ENCODE results near the gene CBARP.

- TF ChIP-seq, protein P1, sequence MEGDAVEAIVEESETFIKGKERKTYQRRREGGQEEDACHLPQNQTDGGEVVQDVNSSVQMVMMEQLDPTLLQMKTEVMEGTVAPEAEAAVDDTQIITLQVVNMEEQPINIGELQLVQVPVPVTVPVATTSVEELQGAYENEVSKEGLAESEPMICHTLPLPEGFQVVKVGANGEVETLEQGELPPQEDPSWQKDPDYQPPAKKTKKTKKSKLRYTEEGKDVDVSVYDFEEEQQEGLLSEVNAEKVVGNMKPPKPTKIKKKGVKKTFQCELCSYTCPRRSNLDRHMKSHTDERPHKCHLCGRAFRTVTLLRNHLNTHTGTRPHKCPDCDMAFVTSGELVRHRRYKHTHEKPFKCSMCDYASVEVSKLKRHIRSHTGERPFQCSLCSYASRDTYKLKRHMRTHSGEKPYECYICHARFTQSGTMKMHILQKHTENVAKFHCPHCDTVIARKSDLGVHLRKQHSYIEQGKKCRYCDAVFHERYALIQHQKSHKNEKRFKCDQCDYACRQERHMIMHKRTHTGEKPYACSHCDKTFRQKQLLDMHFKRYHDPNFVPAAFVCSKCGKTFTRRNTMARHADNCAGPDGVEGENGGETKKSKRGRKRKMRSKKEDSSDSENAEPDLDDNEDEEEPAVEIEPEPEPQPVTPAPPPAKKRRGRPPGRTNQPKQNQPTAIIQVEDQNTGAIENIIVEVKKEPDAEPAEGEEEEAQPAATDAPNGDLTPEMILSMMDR (IDR thresholded peaks at IDR 0.05; ENCODE audit: poor library complexity, severe bottlenecking), result no peak
- TF ChIP-seq EZH2 (IDR thresholded peaks at IDR 0.05; ENCODE audit: borderline replicate concordance, insufficient read depth, low read length, poor library complexity, severe bottlenecking) (no peak), EP300 (conservative IDR thresholded peaks at IDR 0.05; ENCODE audit: poor library complexity, severe bottlenecking) (no peak), MXI1 (conservative IDR thresholded peaks at IDR 0.05; ENCODE audit: poor library complexity, severe bottlenecking) (no peak), RAD21 (conservative IDR thresholded peaks at IDR 0.05) (no peak), POLR2AphosphoS5 (IDR thresholded peaks at IDR 0.05) (no peak)
Measured at GRCh38 chr19:1283207-1283916, 45.6 kb upstream of the CBARP start.
